Trophoblast cell (in vitro differentiated cells and primary cell): ENCODE data around the gene CA5B.
A peak's percentile ranks its signal among the peaks of the same experiment; 100 is the strongest.

Experiments
- DNase-seq, 2 donors: peaks; one replicate each; pipeline ENCODE4 v3.0.0-alpha.2; 2016
- H2AFZ ChIP-seq: 2 replicates; pipeline ENCODE4 v1.6.1; 2013; ENCODE audit warnings: low read length, moderate library complexity, mild to moderate bottlenecking; ENCODE audit not compliant: insufficient read depth, poor library complexity
- H2AK5ac ChIP-seq: 2 replicates; pipeline ENCODE4 v1.6.1; 2013; ENCODE audit warnings: mild to moderate bottlenecking, low read length
- H2BK120ac ChIP-seq: 2 replicates; pipeline ENCODE4 v1.6.1; 2013; ENCODE audit warnings: low read length, mild to moderate bottlenecking, moderate library complexity; ENCODE audit not compliant: insufficient read depth, poor library complexity
- H2BK12ac ChIP-seq: 2 replicates; pipeline ENCODE4 v1.6.1; 2013; ENCODE audit warnings: mild to moderate bottlenecking, low read length, moderate library complexity
- H2BK5ac ChIP-seq: 2 replicates; pipeline ENCODE4 v1.6.1; 2013; ENCODE audit warnings: low read length, low read depth, moderate library complexity, mild to moderate bottlenecking; ENCODE audit not compliant: poor library complexity
- H3K14ac ChIP-seq: 2 replicates; pipeline ENCODE4 v1.6.1; 2013; ENCODE audit warnings: mild to moderate bottlenecking, low read length
- H3K18ac ChIP-seq: 2 replicates; pipeline ENCODE4 v1.6.1; 2013; ENCODE audit warnings: mild to moderate bottlenecking, low read length
- H3K23ac ChIP-seq: 2 replicates; pipeline ENCODE4 v1.6.1; 2013; ENCODE audit warnings: low read length
- H3K27ac ChIP-seq: 2 replicates; pipeline ENCODE4 v1.5.1; 2013; ENCODE audit warnings: low read depth, mild to moderate bottlenecking, inconsistent platforms, low read length, moderate library complexity
- H3K27me3 ChIP-seq: 2 replicates; pipeline ENCODE4 v1.6.1; 2013; ENCODE audit warnings: inconsistent platforms, mild to moderate bottlenecking, low read length, moderate library complexity; ENCODE audit not compliant: insufficient read depth
- H3K36me3 ChIP-seq, 2 experiments: 1 replicate in 1 of 2; 2 replicates in 1 of 2; pipeline ENCODE4 v1.6.1; 2013; ENCODE audit warnings: low read length in 2 of 2, mild to moderate bottlenecking in 2 of 2, moderate library complexity in 1 of 2; ENCODE audit not compliant: insufficient read depth in 2 of 2, control insufficient read depth in 1 of 2
- H3K4ac ChIP-seq: 2 replicates; pipeline ENCODE4 v1.6.1; 2013; ENCODE audit warnings: low read depth, mild to moderate bottlenecking, low read length, moderate library complexity
- H3K4me1 ChIP-seq, 2 experiments: 1 replicate in 1 of 2; 2 replicates in 1 of 2; pipeline ENCODE4 v1.6.1; 2013; ENCODE audit warnings: low read length in 2 of 2, mild to moderate bottlenecking in 2 of 2, moderate library complexity in 1 of 2; ENCODE audit not compliant: insufficient read depth in 2 of 2, control insufficient read depth in 1 of 2
- H3K4me2 ChIP-seq: 2 replicates; pipeline ENCODE4 v1.6.1; 2013; ENCODE audit warnings: inconsistent platforms, mild to moderate bottlenecking, low read length, moderate library complexity
- H3K4me3 ChIP-seq: 2 replicates; pipeline ENCODE4 v1.5.1; 2013; ENCODE audit warnings: mild to moderate bottlenecking, low read depth, low read length, inconsistent platforms
- H3K79me1 ChIP-seq: one replicate; pipeline ENCODE4 v1.6.1; 2013; ENCODE audit warnings: low read length
- H3K79me2 ChIP-seq: 2 replicates; pipeline ENCODE4 v1.6.1; 2013; ENCODE audit warnings: low read length, mild to moderate bottlenecking; ENCODE audit not compliant: control insufficient read depth, insufficient read depth, poor library complexity
- H3K9ac ChIP-seq: 2 replicates; pipeline ENCODE4 v1.6.1; 2013; ENCODE audit warnings: mild to moderate bottlenecking, low read length
- H3K9me3 ChIP-seq: 2 replicates; pipeline ENCODE4 v1.6.1; 2013; ENCODE audit warnings: low read depth, mild to moderate bottlenecking, control low read depth, inconsistent platforms, low read length; ENCODE audit not compliant: insufficient read depth
- H4K12ac ChIP-seq: 2 replicates; pipeline ENCODE4 v1.6.1; 2013; ENCODE audit warnings: low read depth, mild to moderate bottlenecking, low read length, moderate library complexity
- H4K8ac ChIP-seq: 2 replicates; pipeline ENCODE4 v1.6.1; 2013; ENCODE audit warnings: low read depth, mild to moderate bottlenecking, low read length, moderate library complexity
- H4K91ac ChIP-seq: one replicate; pipeline ENCODE4 v1.6.1; 2013; ENCODE audit warnings: low read depth, mild to moderate bottlenecking, low read length, moderate library complexity
- whole genome bisulfite sequencing: extraction: QIAGEN DNeasy Blood & Tissue Kit; methylation state at CpG from one replicate; pipeline ENCODE4 v1.1.7; 2013; ENCODE audit warnings: missing lambda C conversion rate; ENCODE audit not compliant: insufficient read length, insufficient coverage; ENCODE audit errors: extremely low coverage; 5-methylcytosine and 5-hydroxymethylcytosine counted together

Gene CA5B

DNA sequence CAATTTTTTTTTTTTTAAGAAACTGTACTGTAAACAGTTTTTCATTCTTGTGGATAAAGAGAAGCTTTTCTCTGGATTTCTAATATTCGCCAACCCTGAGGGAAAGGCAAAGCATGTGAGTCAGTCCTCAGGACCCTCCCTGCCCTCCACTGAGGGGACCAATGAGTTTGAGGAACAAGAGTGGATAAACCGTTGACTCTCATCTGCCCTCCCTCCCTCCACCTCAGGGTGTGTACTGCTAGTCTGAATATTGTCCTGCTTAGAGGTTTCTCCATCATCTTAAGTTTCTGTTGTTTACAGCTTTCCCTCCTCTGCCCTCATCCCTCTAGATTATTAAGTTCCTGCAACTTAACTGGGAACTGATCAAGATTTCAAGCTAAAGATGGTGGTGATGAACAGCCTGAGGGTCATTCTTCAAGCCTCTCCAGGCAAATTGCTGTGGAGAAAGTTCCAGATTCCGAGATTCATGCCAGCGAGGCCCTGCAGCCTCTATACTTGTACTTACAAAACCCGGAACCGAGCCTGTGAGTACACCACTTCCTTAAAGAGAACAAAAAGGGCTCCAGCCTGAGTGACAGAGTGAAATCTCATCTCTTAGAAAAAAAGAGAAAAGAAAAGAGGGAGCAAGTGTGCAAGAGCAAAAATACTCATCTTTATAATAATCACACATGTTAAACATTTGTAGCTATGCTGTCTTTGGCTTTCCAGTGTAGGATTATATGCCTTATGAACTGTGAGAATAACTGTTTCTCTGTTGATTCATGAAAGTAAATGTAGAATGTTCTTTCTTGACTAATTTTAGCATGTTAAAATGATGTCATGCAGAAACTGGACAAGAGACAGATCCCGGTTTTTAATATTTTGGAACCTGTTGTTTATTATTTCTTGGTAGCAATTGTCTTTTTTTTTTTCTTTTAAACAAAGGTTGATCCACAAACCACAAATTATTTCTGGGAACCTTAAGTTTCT, 11.9 kb downstream of the CA5B start:
- peak; percentile 56 to 80 for DNase-seq
- H3K18ac ChIP-seq = no peak overlapping the region
- no peak overlapping the region for H2BK120ac ChIP-seq
- peak overlapping the region; percentile 19 for H4K8ac ChIP-seq
- no peaks in the 10 kb centered on the region for H3K79me2 ChIP-seq
- no peak overlapping the region for H3K23ac ChIP-seq
- no CpG with 5 or more reads among the region's 7 CpGs for WGBS
- H4K12ac ChIP-seq = no peak overlapping the region
- peaks cover 5% of the 10 kb centered on the region for H3K79me1 ChIP-seq
- H3K27ac ChIP-seq = peak overlapping the region; percentile 25
- no peak overlapping the region for H3K4ac ChIP-seq
- peak overlapping the region; percentile 24 for H4K91ac ChIP-seq
- peaks cover 0 to 3% of the 10 kb centered on the region in 2 experiments for H3K36me3 ChIP-seq
- no peak overlapping the region for H3K4me3 ChIP-seq
- no peak overlapping the region for H3K4me2 ChIP-seq
- no peaks in the 10 kb centered on the region for H3K9me3 ChIP-seq
- H2BK12ac ChIP-seq = peak overlapping the region; percentile 80
- H2AFZ ChIP-seq = no peak overlapping the region
- H2AK5ac ChIP-seq = peak overlapping the region; percentile 62
- no peak overlapping the region for H2BK5ac ChIP-seq
- H3K14ac ChIP-seq = no peak overlapping the region
- no peak overlapping the region for H3K9ac ChIP-seq
- H3K4me1 ChIP-seq = peaks cover 2 to 16% of the 10 kb centered on the region in 2 experiments
- no peaks in the 10 kb centered on the region for H3K27me3 ChIP-seq

- no peak overlapping the region for H2AK5ac ChIP-seq
- no CpG with 5 or more reads among the region's 5 CpGs for WGBS
- H4K91ac ChIP-seq = no peak overlapping the region
- no peak overlapping the region for H3K18ac ChIP-seq
- peaks cover 0 to 3% of the 10 kb centered on the region in 2 experiments for H3K36me3 ChIP-seq
- H3K27ac ChIP-seq = no peak overlapping the region
- no peak overlapping the region for H4K12ac ChIP-seq
- H2BK120ac ChIP-seq = no peak overlapping the region
- peaks cover 2 to 19% of the 10 kb centered on the region in 2 experiments for H3K4me1 ChIP-seq
- H2AFZ ChIP-seq = no peak overlapping the region
- no peak overlapping the region for H2BK12ac ChIP-seq
- no peak for DNase-seq
- no peak overlapping the region for H3K9ac ChIP-seq
- no peaks in the 10 kb centered on the region for H3K9me3 ChIP-seq
- H3K4me2 ChIP-seq = no peak overlapping the region
- no peak overlapping the region for H3K4me3 ChIP-seq
- no peaks in the 10 kb centered on the region for H3K79me2 ChIP-seq
- no peaks in the 10 kb centered on the region for H3K27me3 ChIP-seq
- H4K8ac ChIP-seq = no peak overlapping the region
- no peak overlapping the region for H3K4ac ChIP-seq
- peaks cover 5% of the 10 kb centered on the region for H3K79me1 ChIP-seq
- H3K14ac ChIP-seq = no peak overlapping the region
- H3K23ac ChIP-seq = no peak overlapping the region
- no peak overlapping the region for H2BK5ac ChIP-seq
These were observed 12.6 kb downstream of the CA5B start for GRCh38 chrX:15750611-15751154.

- Histone ChIP-seq H2BK120ac (no peak overlapping the region), H2AK5ac (no peak overlapping the region), H3K4me3 (no peak overlapping the region)
These were observed 13.2 kb downstream of the CA5B start for GRCh38 chrX:15751155-15751819.

DNA sequence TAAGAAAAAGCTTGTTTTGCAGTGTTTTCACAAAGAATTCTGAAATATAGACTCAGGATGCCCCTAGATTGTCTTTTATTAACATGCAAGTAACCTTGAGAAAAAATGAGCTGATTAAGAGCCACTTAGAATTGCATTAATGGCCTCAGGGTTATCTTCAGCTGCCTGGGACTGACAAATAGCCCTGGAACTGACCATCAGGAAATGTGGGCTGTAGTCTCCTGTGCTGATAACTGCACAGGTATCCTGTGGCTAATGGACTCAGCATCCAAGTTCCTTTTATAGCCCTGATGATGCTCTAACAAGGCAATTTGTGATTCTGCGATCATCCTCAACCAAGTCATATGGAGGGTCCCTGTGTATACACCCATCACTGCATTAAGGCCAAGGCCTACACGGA, 17.0 kb downstream of the CA5B start:
- no CpG with 5 or more reads among the region's 2 CpGs for WGBS

More at GRCh38 chrX:15751155-15751819, 13.2 kb downstream of the CA5B start:
- no CpG with 5 or more reads among the region's 4 CpGs for WGBS
- Histone ChIP-seq H3K79me2 (no peaks in the 10 kb centered on the region), H2AFZ (no peak overlapping the region), H3K27ac (no peak overlapping the region), H3K4ac (no peak overlapping the region), H3K4me2 (no peak overlapping the region), H3K79me1 (peaks cover 4% of the 10 kb centered on the region), H3K9ac (no peak overlapping the region), H2BK12ac (no peak overlapping the region), H4K91ac (no peak overlapping the region), H3K14ac (no peak overlapping the region), H3K9me3 (no peaks in the 10 kb centered on the region), H3K23ac (no peak overlapping the region), H3K27me3 (no peaks in the 10 kb centered on the region), H3K4me1 (peaks cover 2 to 19% of the 10 kb centered on the region in 2 experiments), H3K36me3 (peaks cover 0 to 3% of the 10 kb centered on the region in 2 experiments), H3K18ac (no peak overlapping the region), H4K8ac (no peak overlapping the region), H4K12ac (no peak overlapping the region), H2BK5ac (no peak overlapping the region)
- DNase-seq = no peak

More for the DNA sequence above, 17.0 kb downstream of the CA5B start:
- Histone ChIP-seq H3K27ac (no peak overlapping the region), H2AFZ (no peak overlapping the region), H3K79me1 (no peaks in the 10 kb centered on the region), H3K4me2 (no peak overlapping the region), H2BK5ac (no peak overlapping the region), H3K4me3 (no peak overlapping the region), H4K91ac (no peak overlapping the region), H3K4ac (no peak overlapping the region), H3K36me3 (peaks cover 0 to 3% of the 10 kb centered on the region in 2 experiments), H3K23ac (no peak overlapping the region), H2BK120ac (no peak overlapping the region), H3K4me1 (peaks cover 2 to 10% of the 10 kb centered on the region in 2 experiments), H3K18ac (no peak overlapping the region), H3K79me2 (no peaks in the 10 kb centered on the region), H3K27me3 (no peaks in the 10 kb centered on the region), H4K12ac (no peak overlapping the region), H3K9me3 (no peaks in the 10 kb centered on the region), H2BK12ac (no peak overlapping the region), H3K9ac (no peak overlapping the region), H4K8ac (no peak overlapping the region), H3K14ac (no peak overlapping the region), H2AK5ac (no peak overlapping the region)
- peak; percentile 51 to 74 for DNase-seq
